SK-N-SH (cell line): ENCODE data around the gene SYCE1.

Source experiments
- CHD2 ChIP-seq: fragments of 150-350 bp; IDR thresholded peaks from 2 replicates; pipeline ENCODE4 v1.6.1; 2018; ENCODE audit warnings: low read length; ENCODE audit not compliant: partially characterized antibody
- NFIC ChIP-seq: IDR thresholded peaks from 2 replicates; pipeline ENCODE4 v1.4.0; 2012; ENCODE audit warnings: borderline replicate concordance
- RAD21 ChIP-seq: IDR thresholded peaks from 2 replicates; pipeline ENCODE4 v1.6.1; 2012; ENCODE audit warnings: mild to moderate bottlenecking, low read length
- TCF12 ChIP-seq: IDR thresholded peaks from 2 replicates; pipeline ENCODE4 v1.4.0; 2012
- TF ChIP-seq, protein P1 (sequence below): fragments of 200-600 bp; sonication (generic); IDR thresholded peaks from 2 replicates; pipeline ENCODE4 v1.6.1; 2017; ENCODE audit warnings: antibody characterized with exemption, mild to moderate bottlenecking, moderate library complexity
- TF ChIP-seq, protein P2 (sequence below): IDR thresholded peaks from 2 replicates; pipeline ENCODE4 v1.4.0; 2012; ENCODE audit warnings: low read depth, borderline replicate concordance
- TF ChIP-seq, protein P3 (sequence below): IDR thresholded peaks from 2 replicates; pipeline ENCODE4 v1.4.0; 2012; ENCODE audit warnings: low read depth

DNA sequence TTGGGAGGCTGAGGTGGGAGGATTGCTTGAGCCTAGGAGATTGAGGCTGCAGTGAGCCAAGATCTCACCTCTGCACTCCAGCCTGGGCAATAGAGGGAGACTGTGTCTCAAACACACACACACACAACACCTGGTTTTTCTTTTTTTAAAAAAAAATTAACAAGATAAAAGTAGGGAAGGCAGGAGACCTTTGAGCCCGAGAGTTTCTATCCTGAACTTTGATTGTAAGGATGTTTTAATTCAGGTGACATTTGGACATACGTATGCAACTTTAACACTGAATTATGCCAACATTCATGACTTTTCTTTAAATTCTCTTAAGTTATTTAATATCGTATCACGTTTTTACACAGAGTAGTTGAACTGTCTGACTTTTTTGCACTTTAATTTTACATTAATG is 49.9 kb downstream of the SYCE1 start:
- TF ChIP-seq, protein P1, sequence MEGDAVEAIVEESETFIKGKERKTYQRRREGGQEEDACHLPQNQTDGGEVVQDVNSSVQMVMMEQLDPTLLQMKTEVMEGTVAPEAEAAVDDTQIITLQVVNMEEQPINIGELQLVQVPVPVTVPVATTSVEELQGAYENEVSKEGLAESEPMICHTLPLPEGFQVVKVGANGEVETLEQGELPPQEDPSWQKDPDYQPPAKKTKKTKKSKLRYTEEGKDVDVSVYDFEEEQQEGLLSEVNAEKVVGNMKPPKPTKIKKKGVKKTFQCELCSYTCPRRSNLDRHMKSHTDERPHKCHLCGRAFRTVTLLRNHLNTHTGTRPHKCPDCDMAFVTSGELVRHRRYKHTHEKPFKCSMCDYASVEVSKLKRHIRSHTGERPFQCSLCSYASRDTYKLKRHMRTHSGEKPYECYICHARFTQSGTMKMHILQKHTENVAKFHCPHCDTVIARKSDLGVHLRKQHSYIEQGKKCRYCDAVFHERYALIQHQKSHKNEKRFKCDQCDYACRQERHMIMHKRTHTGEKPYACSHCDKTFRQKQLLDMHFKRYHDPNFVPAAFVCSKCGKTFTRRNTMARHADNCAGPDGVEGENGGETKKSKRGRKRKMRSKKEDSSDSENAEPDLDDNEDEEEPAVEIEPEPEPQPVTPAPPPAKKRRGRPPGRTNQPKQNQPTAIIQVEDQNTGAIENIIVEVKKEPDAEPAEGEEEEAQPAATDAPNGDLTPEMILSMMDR, result no peak
- TF ChIP-seq CHD2, result no peak
- TF ChIP-seq, protein P2, sequence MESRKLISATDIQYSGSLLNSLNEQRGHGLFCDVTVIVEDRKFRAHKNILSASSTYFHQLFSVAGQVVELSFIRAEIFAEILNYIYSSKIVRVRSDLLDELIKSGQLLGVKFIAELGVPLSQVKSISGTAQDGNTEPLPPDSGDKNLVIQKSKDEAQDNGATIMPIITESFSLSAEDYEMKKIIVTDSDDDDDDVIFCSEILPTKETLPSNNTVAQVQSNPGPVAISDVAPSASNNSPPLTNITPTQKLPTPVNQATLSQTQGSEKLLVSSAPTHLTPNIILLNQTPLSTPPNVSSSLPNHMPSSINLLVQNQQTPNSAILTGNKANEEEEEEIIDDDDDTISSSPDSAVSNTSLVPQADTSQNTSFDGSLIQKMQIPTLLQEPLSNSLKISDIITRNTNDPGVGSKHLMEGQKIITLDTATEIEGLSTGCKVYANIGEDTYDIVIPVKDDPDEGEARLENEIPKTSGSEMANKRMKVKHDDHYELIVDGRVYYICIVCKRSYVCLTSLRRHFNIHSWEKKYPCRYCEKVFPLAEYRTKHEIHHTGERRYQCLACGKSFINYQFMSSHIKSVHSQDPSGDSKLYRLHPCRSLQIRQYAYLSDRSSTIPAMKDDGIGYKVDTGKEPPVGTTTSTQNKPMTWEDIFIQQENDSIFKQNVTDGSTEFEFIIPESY, result no peak
- TF ChIP-seq RAD21, result no peak
- no peak for TF ChIP-seq NFIC
- TF ChIP-seq, protein P3, sequence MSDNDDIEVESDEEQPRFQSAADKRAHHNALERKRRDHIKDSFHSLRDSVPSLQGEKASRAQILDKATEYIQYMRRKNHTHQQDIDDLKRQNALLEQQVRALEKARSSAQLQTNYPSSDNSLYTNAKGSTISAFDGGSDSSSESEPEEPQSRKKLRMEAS, result no peak
- no peak for TF ChIP-seq TCF12
